OCI-M1 (cell line): ENCODE measurements around the gene MAGI1.
A peak's percentile ranks its signal among the peaks of the same experiment; 100 is the strongest.
"Not testable (repeated sequence)": the region's sequence is repeated elsewhere in the genome, so short reads cannot be mapped to it uniquely, and the experiment has no call there.

ENCODE experiments used
- DNase-seq: peaks from one replicate; lab custom pipeline; 2025; lab: John Stamatoyannopoulos, UW

MAGI1 gene

DNA sequence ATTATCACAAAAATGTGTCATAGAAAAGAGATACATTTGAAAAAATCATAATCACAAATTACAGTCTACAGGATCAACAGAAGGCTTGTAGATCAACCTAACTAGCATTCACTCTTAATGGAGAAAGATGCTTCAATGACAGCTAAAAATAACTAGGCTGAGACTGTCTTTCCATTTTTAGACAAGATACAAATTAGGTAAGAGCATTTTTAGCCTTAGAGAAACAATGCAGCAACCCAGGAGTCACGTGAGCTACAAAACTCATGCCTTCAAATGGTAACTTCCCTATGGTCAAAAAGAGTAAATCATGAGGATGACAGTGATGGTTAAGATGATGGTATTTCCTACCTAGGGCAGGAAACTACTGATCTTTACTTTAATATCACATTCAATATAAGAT lies 415.4 kb downstream of the MAGI1 start:
- DNase-seq, result no peak

GRCh38 chr3:65619888-65620287 lies 418.8 kb downstream of the MAGI1 start:
- DNase-seq, result no peak

- no peak for DNase-seq
Observed at GRCh38 chr3:65619451-65619881, 419.3 kb downstream of the MAGI1 start.

GRCh38 chr3:65618599-65618998 lies 420.1 kb downstream of the MAGI1 start:
- no peak for DNase-seq

GRCh38 chr3:65617787-65618186 lies 420.9 kb downstream of the MAGI1 start:
- DNase-seq, result no peak

DNA sequence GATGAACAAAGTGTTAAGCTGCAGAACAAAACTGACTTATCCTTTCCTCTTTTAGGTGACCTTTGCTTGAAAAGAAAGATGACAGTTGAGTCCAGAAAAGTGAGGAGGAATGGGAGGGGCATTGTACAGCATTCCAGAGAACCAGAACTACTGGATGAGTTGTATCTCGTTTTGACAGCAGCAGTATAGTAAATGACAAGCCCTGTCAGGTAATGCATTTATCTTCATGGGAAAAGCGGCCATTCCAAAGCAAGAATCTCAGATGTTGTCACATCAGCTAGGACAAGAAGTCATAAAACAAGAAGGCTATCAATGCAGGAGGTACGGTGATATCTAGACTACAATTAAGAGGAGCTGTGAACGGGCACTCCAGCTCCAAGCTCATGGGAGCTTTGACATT lies 421.5 kb downstream of the MAGI1 start:
- DNase-seq, result no peak

- no peak for DNase-seq
Observed at GRCh38 chr3:65616563-65616962, 422.2 kb downstream of the MAGI1 start.

- no peak for DNase-seq
Observed at GRCh38 chr3:65615329-65615728, 423.4 kb downstream of the MAGI1 start.

DNA sequence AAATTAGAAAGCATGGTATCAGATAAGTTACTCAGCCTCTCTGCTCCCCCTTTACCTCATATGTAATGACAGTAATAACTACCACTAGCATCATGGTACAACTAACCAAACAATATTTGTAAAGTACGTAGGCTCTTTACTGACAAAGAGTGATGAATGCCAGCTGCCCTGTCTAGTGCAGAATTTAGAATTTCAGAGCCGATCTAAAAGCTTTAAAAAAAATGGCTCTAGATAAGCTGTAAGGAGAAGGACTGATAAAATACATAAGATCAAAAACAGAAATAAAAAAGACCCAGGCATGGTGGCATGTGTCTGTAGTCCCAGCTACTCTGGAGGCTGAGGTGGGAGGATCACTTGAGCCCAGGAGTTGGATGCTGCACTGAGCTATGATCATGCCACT lies 424.1 kb downstream of the MAGI1 start:
- no peak for DNase-seq

DNA sequence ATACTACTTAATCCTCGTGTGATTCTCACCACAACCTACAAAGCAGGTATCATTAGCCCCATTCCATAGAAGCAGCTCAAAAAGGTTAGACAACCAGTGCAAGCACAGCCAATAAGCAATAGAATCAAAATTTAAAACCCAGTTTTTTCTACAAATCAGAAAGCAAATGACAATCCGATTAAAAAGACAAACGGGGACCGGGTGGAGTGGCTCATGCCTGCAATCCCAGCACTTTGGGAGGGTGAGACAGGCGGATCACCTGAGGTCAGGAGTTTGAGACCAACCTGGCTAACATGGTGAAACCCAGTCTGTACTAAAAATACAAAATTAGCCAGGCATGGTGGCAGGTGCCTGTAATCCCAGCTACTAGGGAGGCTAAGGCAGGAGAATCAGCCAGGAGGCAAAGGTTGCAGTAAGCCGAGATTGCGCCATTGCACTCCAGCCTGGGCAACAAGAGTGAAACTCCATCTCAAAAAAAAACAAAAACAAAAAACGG lies 430.7 kb downstream of the MAGI1 start:
- DNase-seq, result not testable (repeated sequence)

DNA sequence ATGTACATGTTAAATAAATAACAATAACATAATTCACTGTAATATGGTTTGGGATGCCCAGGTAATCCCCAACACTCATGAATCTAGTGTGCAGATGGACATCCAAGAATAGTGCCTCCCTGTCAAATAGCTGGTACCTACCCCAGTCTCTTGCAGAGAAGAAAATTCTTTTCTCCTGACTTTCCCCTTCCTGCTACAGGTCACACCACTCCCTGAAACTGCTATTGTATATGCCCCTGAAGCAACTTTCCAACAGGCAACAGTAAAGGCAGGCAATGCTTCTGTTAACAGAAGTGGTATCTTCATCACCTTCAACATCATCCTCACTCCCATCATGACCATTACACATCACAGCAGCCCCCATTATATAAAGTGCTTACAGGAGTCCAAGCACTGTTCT lies 431.6 kb downstream of the MAGI1 start:
- no peak for DNase-seq

- no peak for DNase-seq
Observed at GRCh38 chr3:65605876-65606432, 432.8 kb downstream of the MAGI1 start.

- peak; percentile 76 for DNase-seq
Observed at GRCh38 chr3:65604863-65605526, 433.7 kb downstream of the MAGI1 start.

DNA sequence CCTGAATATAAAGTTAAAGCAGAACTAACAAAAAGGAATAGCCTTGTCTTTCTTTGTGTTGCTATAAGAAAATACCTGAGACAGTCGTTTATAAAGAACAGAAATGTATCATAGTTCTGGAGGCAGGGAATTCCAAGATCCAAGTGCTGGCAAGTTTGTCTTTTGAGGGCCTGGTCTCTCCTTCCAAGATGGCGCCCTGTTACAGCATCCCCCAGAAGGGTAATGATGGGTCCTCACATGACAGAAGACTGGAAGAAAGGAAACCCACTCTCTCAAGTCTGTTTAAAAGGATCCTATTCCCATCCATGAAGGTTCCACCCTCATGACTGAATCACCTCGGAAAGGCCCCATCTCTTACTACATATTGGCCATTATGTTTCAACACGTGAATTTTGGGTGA lies 435.1 kb downstream of the MAGI1 start:
- DNase-seq, result no peak

GRCh38 chr3:65600888-65601287 lies 437.8 kb downstream of the MAGI1 start:
- no peak for DNase-seq

DNA sequence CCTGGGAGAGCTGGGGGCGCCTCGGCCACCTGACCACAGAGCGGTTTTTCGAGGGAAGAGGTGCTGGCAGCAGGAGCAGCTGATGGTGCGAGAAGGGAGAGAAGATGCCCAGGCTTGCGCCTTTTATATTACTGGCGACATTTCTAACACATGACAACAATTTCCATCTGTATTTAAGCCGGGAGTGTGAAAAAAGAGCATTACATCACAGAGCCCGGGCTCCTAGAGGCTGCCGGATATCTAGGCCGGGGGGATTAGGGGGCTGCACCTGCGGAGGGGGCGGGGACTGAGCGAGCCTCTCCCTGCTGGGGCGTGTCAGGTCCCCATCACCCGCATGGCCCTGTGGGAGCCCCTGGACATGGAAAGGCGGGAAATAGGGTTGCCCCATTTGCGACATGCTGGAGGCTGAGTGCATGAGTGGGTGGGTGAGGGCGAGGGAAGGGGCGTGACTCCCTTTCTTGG lies 440.7 kb downstream of the MAGI1 start:
- no peak for DNase-seq

GRCh38 chr3:65597226-65597951 lies 441.3 kb downstream of the MAGI1 start:
- DNase-seq, result no peak

DNA sequence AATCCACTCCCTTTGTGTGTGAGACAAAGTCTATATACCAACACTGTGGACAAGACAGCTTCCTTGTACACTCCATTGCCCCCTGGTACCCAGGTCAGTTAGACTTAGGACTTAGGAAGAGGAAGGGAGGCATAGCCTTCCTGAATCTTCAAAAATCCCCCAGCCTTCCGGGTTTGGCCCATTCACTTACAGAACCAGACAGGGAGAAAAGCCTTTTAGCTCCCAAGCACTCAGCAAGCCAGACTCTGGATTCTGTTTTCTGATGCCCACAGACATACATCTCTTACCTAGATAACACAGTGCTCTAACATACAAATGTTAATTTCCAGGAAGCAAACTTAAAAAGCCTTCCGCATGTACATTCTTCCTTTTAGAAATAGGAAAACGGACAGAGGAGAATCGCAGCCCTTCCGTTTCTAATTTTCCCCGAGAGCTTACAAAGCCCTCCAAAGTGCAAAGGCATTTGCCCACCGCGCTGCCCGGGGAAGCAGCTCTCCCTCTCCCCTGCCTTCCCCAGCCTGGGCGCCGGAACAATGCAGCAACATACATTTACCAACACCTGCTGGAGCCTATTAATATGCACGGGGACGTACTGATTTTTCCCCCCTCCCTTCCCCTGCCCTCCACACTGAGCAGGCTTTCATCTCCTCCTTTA lies 442.0 kb downstream of the MAGI1 start:
- no peak for DNase-seq

- DNase-seq, result no peak
Observed at GRCh38 chr3:65596029-65596300, 442.8 kb downstream of the MAGI1 start.

DNA sequence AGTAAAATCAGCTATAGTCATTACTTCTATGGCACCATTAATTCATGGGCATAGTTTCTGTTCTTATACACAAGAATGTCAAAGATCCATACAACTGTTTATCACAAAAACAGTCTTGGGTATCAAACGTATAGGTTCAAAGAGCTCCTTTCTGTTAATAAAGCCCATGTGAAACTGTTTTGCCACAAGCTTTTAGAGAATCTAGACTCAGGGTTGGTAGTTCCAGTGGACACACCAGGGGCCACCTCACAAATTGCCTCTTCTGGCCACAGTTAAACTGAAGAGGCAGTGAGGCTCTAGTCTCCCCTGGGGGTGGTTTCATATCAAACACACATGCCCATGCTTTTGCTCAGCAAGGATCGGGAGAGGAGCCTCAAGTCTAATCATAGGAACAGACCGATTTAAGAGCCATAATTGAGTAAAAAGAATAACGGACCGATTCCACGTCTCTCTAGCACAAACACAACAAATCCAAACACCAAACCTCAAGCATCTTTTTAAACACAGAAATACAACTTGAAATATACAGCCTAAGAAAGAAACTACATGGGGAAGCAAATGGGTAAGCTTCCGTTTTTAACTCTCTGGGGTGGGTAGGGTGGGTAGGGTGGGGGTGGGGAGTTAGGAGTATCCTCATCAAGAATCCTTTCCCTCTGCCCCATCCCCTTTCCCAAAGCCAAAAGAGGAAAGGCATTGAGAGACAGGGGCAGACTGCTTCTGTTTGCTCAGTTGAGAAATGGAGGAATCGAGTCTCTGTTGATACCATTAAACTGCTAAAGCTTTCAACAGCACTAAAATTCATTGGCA lies 443.3 kb downstream of the MAGI1 start:
- no peak for DNase-seq

GRCh38 chr3:65593780-65594752 lies 444.7 kb downstream of the MAGI1 start:
- DNase-seq, result no peak
